ENCODE measurements around the gene RABGAP1. TPM values are rescaled to one million over a fixed set of nuclear protein-coding genes. Genes with fewer than 3 reads are reported as not detected.

The RABGAP1 gene
- total RNA-seq, 1 donor from 2014 or later = 26.5 TPM

- Mint-ChIP-seq H3K4me1 (ENCODE audit: low read depth) (peaks cover 7% of the 10 kb centered on the region), H3K36me3 (ENCODE audit: low read depth) (peaks cover 17% of the 10 kb centered on the region), H3K27ac (no peak overlapping the region), H3K4me3 (ENCODE audit: low read depth) (no peak overlapping the region), H3K27me3 (ENCODE audit: low read depth) (no peaks in the 10 kb centered on the region), H3K9me3 (no peaks in the 10 kb centered on the region)
- DNase-seq (ENCODE audit: low spot score) = no peak
- intact Hi-C loops (cut with micrococcal nuclease) = no loop called here
Measured at GRCh38 chr9:123028973-123029372, 88.2 kb downstream of the RABGAP1 start.

GRCh38 chr9:123031963-123032362, 91.1 kb downstream of the RABGAP1 start:
- Mint-ChIP-seq H3K36me3 (ENCODE audit: low read depth) (peaks cover 6% of the 10 kb centered on the region), H3K27me3 (ENCODE audit: low read depth) (no peaks in the 10 kb centered on the region), H3K4me1 (ENCODE audit: low read depth) (peaks cover 4% of the 10 kb centered on the region), H3K4me3 (ENCODE audit: low read depth) (no peak overlapping the region), H3K27ac (no peak overlapping the region), H3K9me3 (no peaks in the 10 kb centered on the region)
- no peak for DNase-seq (ENCODE audit: low spot score)
- intact Hi-C loops (cut with micrococcal nuclease) = no loop called here

- Mint-ChIP-seq H3K27ac (no peak within 1 kb of the TSS), H3K36me3 (ENCODE audit: low read depth) (peaks cover 1% of the 10 kb centered on the region), H3K9me3 (no peaks in the 10 kb centered on the region), H3K4me1 (ENCODE audit: low read depth) (peaks cover 5% of the 10 kb centered on the region), H3K27me3 (ENCODE audit: low read depth) (no peaks in the 10 kb centered on the region), H3K4me3 (ENCODE audit: low read depth) (no peak within 1 kb of the TSS)
- no peak for DNase-seq (ENCODE audit: low spot score)
- intact Hi-C loops (cut with micrococcal nuclease) = no loop called here
Measured at GRCh38 chr9:123033352-123033751, 92.5 kb downstream of the RABGAP1 start, which contains the start of gene GPR21. TSS of gene GPR21 (plus strand) at chr9:123033667. CDS start at chr9:123034567, 900 bp downstream.

- intact Hi-C loops (cut with micrococcal nuclease) = no loop called here
- Mint-ChIP-seq H3K27ac (no peak overlapping the region), H3K4me1 (ENCODE audit: low read depth) (peaks cover 5% of the 10 kb centered on the region), H3K4me3 (ENCODE audit: low read depth) (no peak overlapping the region), H3K27me3 (ENCODE audit: low read depth) (no peaks in the 10 kb centered on the region), H3K36me3 (ENCODE audit: low read depth) (no peaks in the 10 kb centered on the region), H3K9me3 (no peaks in the 10 kb centered on the region)
- no peak for DNase-seq (ENCODE audit: low spot score)
Measured at GRCh38 chr9:123033864-123034601, 93.2 kb downstream of the RABGAP1 start.

- no peaks in the 10 kb centered on the region for H3K9me3 Mint-ChIP-seq
- no peaks in the 10 kb centered on the region for H3K36me3 Mint-ChIP-seq (ENCODE audit: low read depth)
- no peak overlapping the region for H3K4me3 Mint-ChIP-seq (ENCODE audit: low read depth)
- H3K27me3 Mint-ChIP-seq (ENCODE audit: low read depth) = no peaks in the 10 kb centered on the region
- H3K4me1 Mint-ChIP-seq (ENCODE audit: low read depth) = peaks cover 5% of the 10 kb centered on the region
- no peak overlapping the region for H3K27ac Mint-ChIP-seq
- DNase-seq (ENCODE audit: low spot score) = no peak
- intact Hi-C loops (cut with micrococcal nuclease) = no loop called here
Measured at GRCh38 chr9:123034881-123035510, 94.2 kb downstream of the RABGAP1 start.

GRCh38 chr9:123035791-123036190, 95.0 kb downstream of the RABGAP1 start:
- H3K36me3 Mint-ChIP-seq (ENCODE audit: low read depth) = no peaks in the 10 kb centered on the region
- no peaks in the 10 kb centered on the region for H3K27me3 Mint-ChIP-seq (ENCODE audit: low read depth)
- peaks cover 5% of the 10 kb centered on the region for H3K4me1 Mint-ChIP-seq (ENCODE audit: low read depth)
- H3K27ac Mint-ChIP-seq = no peak overlapping the region
- intact Hi-C loops (cut with micrococcal nuclease) = no loop called here
- H3K9me3 Mint-ChIP-seq = no peaks in the 10 kb centered on the region
- no peak overlapping the region for H3K4me3 Mint-ChIP-seq (ENCODE audit: low read depth)
- DNase-seq (ENCODE audit: low spot score) = no peak

GRCh38 chr9:123036893-123037545, 96.2 kb downstream of the RABGAP1 start:
- H3K27me3 Mint-ChIP-seq (ENCODE audit: low read depth) = no peaks in the 10 kb centered on the region

GRCh38 chr9:123039617-123040219, 98.9 kb downstream of the RABGAP1 start:
- Mint-ChIP-seq H3K27me3 (ENCODE audit: low read depth) (no peaks in the 10 kb centered on the region), H3K27ac (no peak overlapping the region), H3K4me3 (ENCODE audit: low read depth) (no peak overlapping the region), H3K4me1 (ENCODE audit: low read depth) (peaks cover 5% of the 10 kb centered on the region), H3K36me3 (ENCODE audit: low read depth) (peaks cover 16% of the 10 kb centered on the region), H3K9me3 (peaks cover 16% of the 10 kb centered on the region)
- intact Hi-C loops (cut with micrococcal nuclease) = no loop called here
- no peak for DNase-seq (ENCODE audit: low spot score)

More at GRCh38 chr9:123036893-123037545, 96.2 kb downstream of the RABGAP1 start:
- intact Hi-C loops (cut with micrococcal nuclease) = no loop called here
- Mint-ChIP-seq H3K9me3 (no peaks in the 10 kb centered on the region), H3K4me3 (ENCODE audit: low read depth) (no peak overlapping the region), H3K4me1 (ENCODE audit: low read depth) (peaks cover 5% of the 10 kb centered on the region), H3K36me3 (ENCODE audit: low read depth) (peaks cover under 1% of the 10 kb centered on the region), H3K27ac (no peak overlapping the region)
- DNase-seq (ENCODE audit: low spot score) = no peak

GRCh38 chr9:123040801-123041200, 100.0 kb downstream of the RABGAP1 start:
- peaks cover 16% of the 10 kb centered on the region for H3K9me3 Mint-ChIP-seq
- intact Hi-C loops (cut with micrococcal nuclease) = no loop called here
- no peak overlapping the region for H3K4me3 Mint-ChIP-seq (ENCODE audit: low read depth)
- H3K27me3 Mint-ChIP-seq (ENCODE audit: low read depth) = no peaks in the 10 kb centered on the region
- peaks cover 16% of the 10 kb centered on the region for H3K36me3 Mint-ChIP-seq (ENCODE audit: low read depth)
- H3K4me1 Mint-ChIP-seq (ENCODE audit: low read depth) = peaks cover 5% of the 10 kb centered on the region
- DNase-seq (ENCODE audit: low spot score) = no peak
- no peak overlapping the region for H3K27ac Mint-ChIP-seq

- H3K9me3 Mint-ChIP-seq = peaks cover 16% of the 10 kb centered on the region
- H3K36me3 Mint-ChIP-seq (ENCODE audit: low read depth) = peaks cover 16% of the 10 kb centered on the region
- H3K4me3 Mint-ChIP-seq (ENCODE audit: low read depth) = no peak overlapping the region
- no peak for DNase-seq (ENCODE audit: low spot score)
- intact Hi-C loops (cut with micrococcal nuclease) = no loop called here
- H3K4me1 Mint-ChIP-seq (ENCODE audit: low read depth) = peaks cover 5% of the 10 kb centered on the region
- H3K27ac Mint-ChIP-seq = no peak overlapping the region
- no peaks in the 10 kb centered on the region for H3K27me3 Mint-ChIP-seq (ENCODE audit: low read depth)
Measured at GRCh38 chr9:123041489-123041888, 100.7 kb downstream of the RABGAP1 start.

- Mint-ChIP-seq H3K36me3 (ENCODE audit: low read depth) (peaks cover 16% of the 10 kb centered on the region), H3K4me1 (ENCODE audit: low read depth) (no peaks in the 10 kb centered on the region), H3K27me3 (ENCODE audit: low read depth) (no peaks in the 10 kb centered on the region), H3K9me3 (peaks cover 16% of the 10 kb centered on the region), H3K4me3 (ENCODE audit: low read depth) (no peak overlapping the region), H3K27ac (no peak overlapping the region)
- intact Hi-C loops (cut with micrococcal nuclease) = no loop called here
- DNase-seq (ENCODE audit: low spot score) = no peak
Measured at GRCh38 chr9:123043081-123043939, 102.5 kb downstream of the RABGAP1 start.

- H3K27me3 Mint-ChIP-seq (ENCODE audit: low read depth) = no peaks in the 10 kb centered on the region
- peaks cover 16% of the 10 kb centered on the region for H3K9me3 Mint-ChIP-seq
- peaks cover 16% of the 10 kb centered on the region for H3K36me3 Mint-ChIP-seq (ENCODE audit: low read depth)
- no peak overlapping the region for H3K4me3 Mint-ChIP-seq (ENCODE audit: low read depth)
- no peak overlapping the region for H3K27ac Mint-ChIP-seq
- H3K4me1 Mint-ChIP-seq (ENCODE audit: low read depth) = no peaks in the 10 kb centered on the region
- intact Hi-C loops (cut with micrococcal nuclease) = no loop called here
- DNase-seq (ENCODE audit: low spot score) = no peak
Measured at GRCh38 chr9:123044586-123044985, 103.8 kb downstream of the RABGAP1 start.
